NCI-H2081 treated with DMSO at 0.1 percent for 48 hours (cell line): ENCODE measurements around the gene SYF2.
"Not testable (repeated sequence)": the region's sequence is repeated elsewhere in the genome, so short reads cannot be mapped to it uniquely, and the experiment has no call there.

ENCODE experiments used
- DNase-seq: peaks from one replicate; lab custom pipeline; 2025; lab: John Stamatoyannopoulos, UW

SYF2 gene

DNA sequence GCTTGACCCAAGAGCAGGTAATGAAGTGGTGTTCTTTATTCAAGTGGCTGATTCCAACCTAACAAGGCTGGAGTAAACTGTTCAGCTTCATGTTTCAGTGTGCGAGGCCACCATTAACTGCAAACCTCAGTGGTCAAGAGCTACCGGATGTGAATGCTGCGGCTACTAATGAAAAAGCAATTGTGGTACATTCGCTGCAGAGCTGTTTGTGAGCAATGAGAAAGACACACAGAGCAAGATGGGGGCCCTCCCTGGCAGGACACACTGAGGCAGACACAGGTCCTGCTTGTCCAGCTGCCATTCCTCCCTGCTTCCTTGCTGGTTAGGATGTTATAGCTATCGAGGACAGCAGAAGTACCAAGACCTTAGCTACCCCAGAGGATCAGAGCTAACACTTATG is 26.1 kb downstream of the SYF2 start:
- DNase-seq, result no peak

GRCh38 chr1:25205786-25206185 is 26.5 kb downstream of the SYF2 start:
- DNase-seq, result no peak

DNA sequence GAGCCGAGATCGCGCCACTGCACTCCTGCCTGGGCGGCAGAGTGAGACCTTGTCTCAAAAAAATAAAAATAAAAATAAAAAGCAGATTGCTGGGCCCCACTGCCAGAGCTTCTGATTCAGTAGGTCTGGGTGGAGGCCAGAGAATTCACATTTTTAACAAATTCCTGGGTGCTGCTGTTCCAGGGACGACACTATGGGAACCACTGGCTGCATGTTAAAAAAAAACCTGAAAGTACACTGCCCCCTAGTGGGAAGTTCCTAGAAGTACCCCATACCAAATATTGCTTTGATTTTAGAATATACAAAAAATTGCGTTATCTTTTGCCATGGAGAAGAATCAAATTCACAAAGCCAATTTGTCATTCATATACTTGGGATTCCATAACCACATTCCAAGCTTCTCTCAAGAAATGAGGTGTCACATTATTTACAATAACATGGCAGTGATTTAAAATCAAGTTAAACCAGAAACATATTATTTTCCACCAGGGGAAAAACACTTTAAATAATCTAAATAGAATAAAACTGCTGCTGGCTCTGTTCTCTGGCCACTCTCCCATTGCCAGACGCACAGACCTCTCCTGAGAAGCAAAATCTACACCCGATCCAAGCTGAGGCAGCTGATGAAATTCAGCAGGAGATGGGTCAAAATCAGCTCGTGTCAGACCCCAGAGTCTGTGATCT is 27.4 kb downstream of the SYF2 start:
- DNase-seq, result no peak

DNA sequence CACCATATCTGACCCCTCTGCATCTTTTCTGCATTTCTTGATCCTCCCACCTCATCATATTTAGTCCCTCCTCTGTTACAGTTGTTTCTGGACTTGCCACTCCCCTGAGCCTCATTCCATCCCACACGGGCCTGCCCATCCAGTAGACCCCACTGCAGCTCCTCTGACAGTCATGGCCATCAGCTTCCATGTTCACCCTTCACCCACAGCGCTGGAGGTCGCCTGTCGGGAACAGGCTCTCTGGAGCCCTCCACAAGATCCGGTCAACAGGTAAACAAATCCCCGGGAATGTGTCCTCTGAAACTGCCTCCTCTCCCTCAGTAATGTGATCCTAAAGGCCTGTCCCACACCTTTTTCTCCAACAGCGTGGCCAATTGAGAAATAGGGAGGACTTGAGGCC is 31.3 kb downstream of the SYF2 start:
- no peak for DNase-seq

DNA sequence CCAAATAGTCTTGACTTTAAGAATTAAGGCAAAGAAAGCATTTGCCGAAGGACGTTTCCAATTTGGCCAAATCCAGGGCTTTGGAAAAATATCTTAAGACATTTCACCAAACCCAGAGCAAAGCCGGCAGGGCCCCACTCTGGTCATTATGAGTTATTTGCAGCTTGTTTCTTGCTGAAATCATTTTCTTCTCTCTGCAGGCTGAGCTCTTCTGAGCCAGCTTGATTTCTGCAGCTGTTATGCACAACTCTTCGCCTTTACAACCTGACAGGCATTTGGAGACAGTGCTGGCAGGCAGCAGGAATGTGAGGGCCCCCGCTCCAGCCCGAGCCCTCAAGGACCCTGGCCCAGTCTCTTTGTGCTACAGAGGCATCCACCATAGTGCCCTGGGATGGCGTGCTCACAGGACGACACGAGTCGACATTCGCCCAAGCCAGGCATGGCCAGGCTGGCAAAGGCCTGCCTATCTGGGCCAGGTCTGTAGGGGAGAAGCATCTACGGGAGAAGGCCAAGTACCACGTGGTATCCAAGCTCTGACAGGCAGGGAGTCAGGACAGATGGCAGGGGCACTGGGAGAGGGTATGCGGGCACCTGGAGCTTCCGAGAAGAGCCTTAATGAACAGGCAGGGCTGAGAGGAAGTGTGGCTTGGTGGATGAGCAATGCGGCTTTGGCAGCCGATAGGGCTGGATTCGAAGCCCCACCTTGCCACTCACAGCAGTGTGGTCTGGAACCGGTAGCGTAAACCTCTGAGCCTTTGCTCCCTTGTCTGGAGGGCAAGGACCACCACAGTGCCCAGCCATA is 32.3 kb downstream of the SYF2 start:
- DNase-seq, result no peak

DNA sequence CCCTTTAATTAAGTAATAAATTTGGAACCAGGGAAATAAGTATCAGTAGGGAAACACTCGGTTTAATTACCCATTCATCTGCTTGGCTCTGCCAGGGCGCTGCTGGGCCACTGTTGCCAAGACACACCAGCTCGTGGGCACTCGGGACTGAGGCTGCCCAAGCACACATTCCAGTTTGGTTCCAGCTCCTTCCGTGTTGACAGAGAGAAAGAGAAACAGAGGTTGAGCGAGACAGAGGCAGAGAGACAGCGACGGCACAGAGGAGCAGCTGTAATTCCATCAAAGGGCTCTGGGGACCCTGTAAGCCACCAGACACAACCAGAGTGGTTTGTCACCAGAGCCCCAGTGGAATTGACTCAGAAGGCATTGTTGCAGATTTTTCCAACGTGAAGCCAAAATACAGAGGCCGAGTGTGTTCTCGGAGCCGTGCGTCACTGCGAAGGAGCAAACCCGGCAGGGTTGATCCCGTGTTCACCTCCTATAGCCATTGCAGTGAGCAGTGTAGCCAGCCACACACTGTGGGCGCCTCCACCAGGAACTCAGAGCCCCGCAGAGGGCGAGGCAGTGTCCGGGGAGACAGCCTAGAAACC is 33.5 kb downstream of the SYF2 start:
- no peak for DNase-seq

- no peak for DNase-seq
These were observed 34.2 kb downstream of the SYF2 start for GRCh38 chr1:25197982-25198662.

DNA sequence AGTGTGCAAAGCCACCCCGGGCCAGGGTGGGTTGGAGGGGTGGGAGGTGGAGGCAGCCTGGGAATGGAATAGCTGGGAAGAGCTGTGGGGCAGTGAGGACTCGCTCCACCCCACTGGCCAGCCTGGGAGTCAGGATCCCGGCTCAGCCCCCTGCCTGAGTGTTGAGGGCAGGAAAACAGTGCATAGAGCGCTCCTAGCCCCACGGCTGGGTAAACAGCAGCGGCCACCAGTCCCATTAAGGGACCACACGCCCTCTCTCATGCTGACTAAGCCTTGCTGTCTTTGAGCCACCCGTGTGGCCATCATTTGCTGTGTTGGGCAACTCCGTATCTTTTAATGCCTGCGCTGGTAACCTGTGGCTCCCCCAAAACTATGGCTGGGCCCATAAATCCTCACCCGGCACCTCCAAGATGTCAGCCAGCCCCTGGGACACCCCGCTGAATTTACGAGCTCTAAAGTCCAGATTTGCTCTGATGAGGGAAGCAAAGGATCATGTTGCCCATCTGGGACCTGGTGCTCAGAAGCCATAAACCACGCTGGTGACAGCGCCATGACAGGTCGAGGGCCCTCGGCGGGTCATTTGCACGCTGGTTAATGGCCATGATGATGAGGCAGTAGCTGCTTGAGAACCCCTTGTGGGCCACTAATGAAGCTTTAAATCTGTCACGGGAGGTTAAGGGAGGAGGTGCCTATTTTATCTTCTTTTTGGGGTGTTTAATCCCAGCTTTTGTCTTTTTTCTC is 34.9 kb downstream of the SYF2 start:
- no peak for DNase-seq

DNA sequence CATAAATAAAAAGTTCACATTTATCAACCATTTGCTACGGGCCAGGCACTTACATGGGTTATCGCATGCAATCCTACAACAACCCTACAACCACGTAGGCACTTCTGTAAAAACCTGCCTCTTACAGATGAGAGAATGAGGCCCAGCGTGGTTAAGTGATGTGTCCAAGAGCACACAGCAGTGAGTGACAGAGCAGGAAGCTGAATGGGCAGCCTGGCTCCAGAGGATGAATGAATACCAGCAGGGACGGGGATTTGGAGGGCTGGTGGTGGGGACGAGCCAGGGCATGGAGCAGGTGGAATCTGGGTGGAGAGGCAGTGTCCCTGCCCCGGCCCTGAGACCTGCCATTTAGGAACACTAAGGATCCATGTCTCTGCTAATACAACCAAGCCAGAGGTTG is 35.5 kb downstream of the SYF2 start:
- no peak for DNase-seq

- no peak for DNase-seq
These were observed 36.5 kb downstream of the SYF2 start for GRCh38 chr1:25195835-25196234.

DNA sequence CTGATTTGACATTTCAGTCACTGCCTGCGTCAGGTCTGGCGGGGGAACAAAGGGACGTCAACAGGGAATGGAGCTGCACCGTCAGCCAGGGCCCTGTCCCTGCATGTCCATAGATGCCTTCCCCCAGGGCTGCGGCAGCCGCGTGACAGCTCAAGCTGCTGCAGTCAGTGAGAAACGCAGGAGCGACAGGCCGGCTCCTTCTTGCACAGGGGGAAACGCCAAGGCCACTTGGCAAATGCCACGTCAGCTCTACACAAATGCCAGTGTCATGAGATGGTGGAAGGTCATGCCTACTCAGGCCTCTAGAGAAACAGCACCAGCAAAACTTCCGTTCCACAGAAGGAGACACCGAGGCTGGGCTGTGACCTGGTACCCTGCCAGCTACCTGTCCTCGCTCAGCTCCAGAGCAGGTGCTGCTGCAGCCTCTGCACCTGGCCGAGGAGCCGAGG is 37.7 kb downstream of the SYF2 start:
- no peak for DNase-seq

GRCh38 chr1:25194054-25194453 is 38.2 kb downstream of the SYF2 start:
- DNase-seq, result no peak

DNA sequence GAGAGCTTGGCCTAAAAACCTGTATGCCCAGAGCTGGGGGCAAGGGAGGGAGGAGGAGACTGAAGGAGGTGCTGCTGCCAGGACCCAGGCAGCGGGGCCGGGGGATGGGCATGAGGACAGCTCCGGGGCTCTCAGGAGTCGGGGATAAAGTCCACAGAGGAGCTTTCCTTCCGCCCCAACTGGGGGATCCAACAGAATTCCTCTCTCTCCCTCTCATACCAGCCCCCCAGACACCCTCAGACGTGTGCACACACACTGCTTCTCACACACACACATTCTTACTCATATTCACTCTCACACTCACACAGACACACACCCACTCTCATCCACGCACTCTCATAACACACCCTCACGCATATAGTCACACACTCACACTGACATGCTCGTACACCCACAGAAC is 39.1 kb downstream of the SYF2 start:
- DNase-seq, result no peak

GRCh38 chr1:25192154-25192553 is 40.1 kb downstream of the SYF2 start:
- no peak for DNase-seq

DNA sequence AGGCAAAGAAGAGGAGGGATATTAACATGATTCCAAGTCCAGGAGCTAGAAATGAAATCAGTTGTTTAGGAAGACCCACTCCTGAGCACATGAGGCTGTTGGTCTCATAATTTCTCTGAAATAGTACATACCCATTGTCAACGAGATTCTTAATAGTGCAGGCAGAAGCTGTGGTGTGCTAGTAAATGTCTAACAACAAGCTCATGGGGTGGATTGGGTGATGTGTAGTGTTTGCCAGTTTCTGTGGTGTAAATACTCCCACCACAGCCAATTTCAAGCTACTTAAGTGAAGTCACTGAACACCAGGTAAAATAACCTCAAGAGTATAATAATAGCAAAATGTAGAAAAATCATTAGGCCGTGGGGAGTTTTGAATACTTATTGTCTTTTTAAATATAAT is 42.0 kb downstream of the SYF2 start:
- DNase-seq, result no peak

DNA sequence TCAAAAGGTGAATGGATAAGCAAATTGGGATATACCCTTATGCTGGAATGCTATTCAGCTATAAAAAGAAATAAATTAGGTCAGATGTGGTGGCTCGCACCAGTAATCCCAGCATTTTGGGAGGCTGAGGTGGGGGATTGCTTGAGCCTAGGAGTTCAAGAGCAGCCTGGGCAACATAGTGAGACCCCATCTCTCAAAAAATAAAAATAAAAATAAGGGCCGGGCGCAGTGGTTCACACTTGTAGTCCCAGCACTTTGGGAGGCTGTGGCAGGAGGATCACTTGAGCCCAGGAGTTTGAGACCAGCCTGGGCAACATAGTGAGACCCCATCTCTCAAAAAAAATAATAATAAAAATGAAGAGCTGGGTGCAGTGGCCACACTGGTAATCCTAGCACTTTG is 44.4 kb downstream of the SYF2 start:
- not testable (repeated sequence) for DNase-seq

- DNase-seq, result no peak
These were observed 45.2 kb downstream of the SYF2 start for GRCh38 chr1:25187077-25187476.

DNA sequence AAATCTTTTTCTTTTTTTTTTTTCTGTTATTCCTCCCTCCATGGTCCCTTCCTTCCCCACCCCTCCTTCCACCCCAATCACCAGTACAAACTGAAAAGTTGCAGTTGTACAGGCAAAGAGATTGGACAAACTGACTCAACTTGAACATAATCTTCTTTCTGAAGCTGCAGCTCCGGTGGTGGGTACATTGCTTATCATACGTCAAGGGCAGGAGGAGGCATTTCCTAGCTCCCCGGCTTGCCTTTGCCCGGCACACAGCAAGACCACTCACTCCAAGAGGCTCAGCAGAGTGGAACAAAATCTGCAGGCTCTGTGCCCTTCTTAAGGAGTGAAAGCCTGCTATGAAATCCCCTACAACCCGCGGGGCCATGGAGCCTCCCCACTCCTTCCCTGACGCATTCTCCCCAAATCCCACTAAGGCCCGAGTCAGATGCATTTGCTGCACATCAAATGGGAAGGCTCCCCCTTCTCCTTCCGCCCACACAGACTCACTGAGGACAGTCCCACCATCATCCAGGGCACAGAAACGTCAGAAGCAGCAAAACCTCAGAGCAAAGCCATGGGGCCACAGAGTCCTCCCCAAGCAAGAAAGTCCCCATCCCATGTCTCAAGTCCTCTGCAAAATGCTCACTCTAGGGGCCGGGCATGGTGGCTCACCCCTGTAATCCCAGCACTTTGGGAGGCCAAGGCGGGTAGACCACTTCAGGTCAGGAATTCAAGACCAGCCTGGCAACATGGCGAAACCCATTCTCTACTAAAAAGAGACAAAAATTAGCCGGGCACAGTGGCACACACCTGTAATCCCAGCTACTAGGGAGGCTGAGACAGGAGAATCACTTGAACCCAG is 45.9 kb downstream of the SYF2 start:
- DNase-seq, result no peak

GRCh38 chr1:25185409-25186160 is 46.7 kb downstream of the SYF2 start:
- DNase-seq, result no peak
